SJCRH30 (cell line): ENCODE data around the gene TMED1. TPM values are rescaled to one million over a fixed set of nuclear protein-coding genes. Genes with fewer than 3 reads are reported as not detected.

Experiments used
- DNase-seq, 2 experiments: peaks; one replicate each; pipeline ENCODE4 v3.0.0-alpha.2; 2015 to 2020
- H3K27ac ChIP-seq: fragments of 250-450 bp; sonication (Bioruptor Pico); 2 replicates; pipeline ENCODE4 v1.5.1; 2020; ENCODE audit warnings: mild to moderate bottlenecking, moderate library complexity
- H3K27me3 ChIP-seq: fragments of 250-450 bp; sonication (Bioruptor Pico); 2 replicates; pipeline ENCODE4 v1.5.1; 2020; ENCODE audit warnings: mild to moderate bottlenecking, moderate library complexity
- H3K36me3 ChIP-seq: fragments of 250-450 bp; sonication (Bioruptor Pico); 2 replicates; pipeline ENCODE4 v1.5.1; 2020; ENCODE audit warnings: mild to moderate bottlenecking, moderate library complexity
- H3K4me1 ChIP-seq: fragments of 250-450 bp; sonication (Bioruptor Pico); 2 replicates; pipeline ENCODE4 v1.5.1; 2020; ENCODE audit warnings: mild to moderate bottlenecking, moderate library complexity
- H3K4me3 ChIP-seq: fragments of 250-450 bp; sonication (Bioruptor Pico); 2 replicates; pipeline ENCODE4 v1.5.1; 2020; ENCODE audit warnings: mild to moderate bottlenecking, moderate library complexity
- H3K9me3 ChIP-seq: fragments of 250-450 bp; sonication (Bioruptor Pico); replicated peaks from 2 replicates; pipeline ENCODE4 v1.5.1; 2020; ENCODE audit warnings: mild to moderate bottlenecking, moderate library complexity
- total RNA-seq: library from RNA; depleted of rRNA; stranded (reverse); fragments of >200 nt; shearing (Covaris generic); gene quantifications from 2 replicates; pipeline ENCODE4 v1.2.3, GENCODE V29; 2014

The TMED1 gene
- total RNA-seq, 1 experiment from 2014 or later = 25.2 TPM

DNA sequence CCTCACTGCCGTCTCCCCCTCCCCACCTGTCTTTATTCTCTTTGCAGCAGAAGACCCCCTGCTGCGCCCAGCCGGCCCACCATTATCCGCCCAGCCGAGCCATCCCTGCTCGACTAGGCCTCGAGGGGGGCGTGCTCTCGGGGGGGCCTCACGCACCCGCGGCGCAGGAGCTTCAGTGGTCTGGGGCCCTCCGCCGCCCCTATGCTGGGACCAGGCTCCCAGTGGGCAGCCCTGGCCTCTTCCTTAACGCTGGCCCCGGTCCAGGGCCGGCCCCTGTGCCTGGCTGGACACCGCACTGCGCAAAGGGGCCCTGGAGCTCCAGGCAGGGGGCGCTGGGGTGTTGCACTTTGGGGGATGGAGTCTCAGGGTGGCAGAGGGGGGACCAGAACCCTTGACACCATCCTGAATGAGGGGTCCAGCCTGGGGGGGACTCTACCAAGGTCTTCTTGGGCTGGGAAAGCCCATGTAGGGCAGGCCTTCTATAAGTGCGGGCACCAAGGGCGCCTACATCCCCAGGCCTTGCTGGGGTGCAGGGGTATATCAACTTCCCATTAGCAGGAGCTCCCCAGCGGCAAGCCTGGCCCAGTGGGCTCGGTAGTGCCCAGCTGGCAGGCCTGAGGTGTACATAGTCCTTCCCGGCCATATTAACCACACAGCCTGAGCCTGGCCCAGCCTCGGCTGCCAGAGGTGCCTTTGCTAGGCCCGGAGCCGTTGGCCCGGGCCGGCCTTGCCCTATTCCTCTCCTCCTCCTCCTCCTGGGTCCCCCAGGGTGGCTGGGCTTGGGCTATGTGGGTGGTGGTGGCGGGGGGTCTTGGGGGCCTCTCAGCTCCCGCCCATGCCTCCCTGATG, 4.9 kb downstream of the TMED1 start:
- H3K27ac ChIP-seq = no peak overlapping the region
- no peak overlapping the region for H3K4me3 ChIP-seq
- peaks cover 20% of the 10 kb centered on the region for H3K36me3 ChIP-seq

GRCh38 chr19:10830370-10830769, 5.6 kb downstream of the TMED1 start:
- H3K4me1 ChIP-seq = no peaks in the 10 kb centered on the region
- no peaks in the 10 kb centered on the region for H3K27me3 ChIP-seq
- H3K4me3 ChIP-seq = no peak overlapping the region
- DNase-seq = no peak
- H3K27ac ChIP-seq = no peak overlapping the region
- peaks cover 22% of the 10 kb centered on the region for H3K36me3 ChIP-seq
- no peaks in the 10 kb centered on the region for H3K9me3 ChIP-seq

More for the DNA sequence above, 4.9 kb downstream of the TMED1 start:
- H3K27me3 ChIP-seq = no peaks in the 10 kb centered on the region
- no peak for DNase-seq
- H3K4me1 ChIP-seq = no peaks in the 10 kb centered on the region
- H3K9me3 ChIP-seq = no peaks in the 10 kb centered on the region

DNA sequence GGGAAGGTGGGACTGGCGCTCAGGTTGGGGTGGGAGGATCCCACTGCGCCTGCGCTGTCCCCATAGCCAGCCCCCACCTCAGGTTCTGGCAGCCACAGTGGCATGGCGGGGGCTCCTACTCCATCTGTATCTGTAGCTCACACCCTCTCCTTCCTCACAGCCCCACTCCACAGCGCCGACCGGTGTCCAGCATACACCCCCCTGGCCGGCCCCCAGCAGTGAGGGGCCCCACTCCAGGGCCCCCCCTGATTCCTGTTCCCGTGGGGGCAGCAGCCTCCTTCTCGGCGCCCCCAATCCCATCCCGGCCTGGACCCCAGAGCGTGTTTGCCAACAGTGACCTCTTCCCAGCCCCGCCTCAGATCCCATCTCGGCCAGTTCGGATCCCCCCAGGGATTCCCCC, 6.0 kb downstream of the TMED1 start:
- DNase-seq = no peak
- Histone ChIP-seq H3K27ac (no peak overlapping the region), H3K4me3 (no peak overlapping the region), H3K4me1 (no peaks in the 10 kb centered on the region), H3K9me3 (no peaks in the 10 kb centered on the region), H3K27me3 (no peaks in the 10 kb centered on the region), H3K36me3 (peaks cover 23% of the 10 kb centered on the region)

- H3K9me3 ChIP-seq = no peaks in the 10 kb centered on the region
- no peaks in the 10 kb centered on the region for H3K27me3 ChIP-seq
- H3K36me3 ChIP-seq = peaks cover 28% of the 10 kb centered on the region
- no peaks in the 10 kb centered on the region for H3K4me1 ChIP-seq
- no peak for DNase-seq
- H3K27ac ChIP-seq = no peak overlapping the region
- H3K4me3 ChIP-seq = no peak overlapping the region
Measured at GRCh38 chr19:10828981-10829821, 6.8 kb downstream of the TMED1 start.

DNA sequence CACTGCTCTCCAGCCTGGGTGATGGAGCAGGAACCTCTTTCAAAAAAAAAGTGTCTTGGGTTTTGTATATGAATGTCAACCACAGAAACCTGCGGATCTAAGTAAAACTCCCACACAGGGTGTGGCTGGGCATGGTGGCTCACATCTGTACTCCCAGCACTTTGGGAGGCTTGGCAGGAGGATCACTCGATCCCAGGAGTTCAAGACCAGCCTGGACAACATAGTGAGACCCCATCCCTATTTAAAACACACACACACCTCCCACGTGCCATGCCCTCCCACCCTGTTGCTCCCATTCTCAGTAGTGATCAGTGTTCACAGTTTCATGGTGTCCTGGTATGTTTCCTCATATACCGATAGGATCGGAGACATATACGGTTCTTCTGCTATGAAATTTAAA, 9.2 kb downstream of the TMED1 start:
- H3K9me3 ChIP-seq = no peaks in the 10 kb centered on the region
- H3K4me3 ChIP-seq = no peak overlapping the region
- no peak overlapping the region for H3K27ac ChIP-seq
- H3K36me3 ChIP-seq = peaks cover 16% of the 10 kb centered on the region
- no peaks in the 10 kb centered on the region for H3K27me3 ChIP-seq
- DNase-seq = no peak
- H3K4me1 ChIP-seq = no peaks in the 10 kb centered on the region

DNA sequence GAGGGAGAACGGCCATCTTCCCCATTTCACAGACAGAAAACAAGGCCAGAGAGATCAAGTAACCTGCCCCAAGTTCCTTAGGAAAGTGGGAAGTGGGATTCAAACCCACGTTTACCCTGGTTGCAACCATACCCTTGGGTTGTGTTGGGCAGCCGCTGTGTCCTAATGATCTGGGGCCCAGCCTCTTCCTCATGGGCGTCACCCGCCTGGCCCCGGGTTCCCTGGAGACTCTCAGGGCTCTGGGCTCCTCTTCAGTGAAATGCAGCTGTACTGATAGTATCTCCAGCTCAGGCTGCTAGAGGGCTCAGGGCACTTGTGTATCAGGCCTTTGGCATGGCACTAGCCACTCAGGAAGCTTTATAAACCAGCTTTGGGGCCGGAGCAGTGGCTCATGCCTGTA, 9.8 kb downstream of the TMED1 start:
- DNase-seq = no peak
- H3K4me3 ChIP-seq = no peak overlapping the region
- H3K27me3 ChIP-seq = no peaks in the 10 kb centered on the region
- peaks cover 16% of the 10 kb centered on the region for H3K36me3 ChIP-seq
- H3K27ac ChIP-seq = no peak overlapping the region
- no peaks in the 10 kb centered on the region for H3K4me1 ChIP-seq
- no peaks in the 10 kb centered on the region for H3K9me3 ChIP-seq

DNA sequence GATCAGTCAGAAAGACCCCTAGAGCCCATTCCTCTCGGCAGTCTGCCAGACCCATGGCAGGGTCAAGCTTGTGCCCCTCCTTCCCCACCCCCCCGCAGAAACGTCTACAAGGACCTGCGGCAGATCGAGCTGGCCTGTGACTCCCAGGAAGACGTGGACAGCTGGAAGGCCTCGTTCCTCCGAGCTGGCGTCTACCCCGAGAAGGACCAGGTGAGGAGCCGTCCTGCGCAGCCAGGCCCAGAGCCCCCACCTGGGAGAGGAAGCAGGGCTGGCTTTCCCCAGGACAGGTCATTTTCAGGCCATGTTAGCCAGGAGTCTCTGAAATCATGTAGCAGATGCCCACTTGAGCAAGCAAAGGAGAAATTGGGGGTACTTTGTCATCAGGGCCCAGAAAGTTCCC, 12.3 kb downstream of the TMED1 start:
- Histone ChIP-seq H3K27me3 (no peaks in the 10 kb centered on the region), H3K9me3 (no peaks in the 10 kb centered on the region), H3K36me3 (peaks cover 24% of the 10 kb centered on the region), H3K4me1 (no peaks in the 10 kb centered on the region), H3K4me3 (no peak overlapping the region), H3K27ac (no peak overlapping the region)
- DNase-seq = no peak

DNA sequence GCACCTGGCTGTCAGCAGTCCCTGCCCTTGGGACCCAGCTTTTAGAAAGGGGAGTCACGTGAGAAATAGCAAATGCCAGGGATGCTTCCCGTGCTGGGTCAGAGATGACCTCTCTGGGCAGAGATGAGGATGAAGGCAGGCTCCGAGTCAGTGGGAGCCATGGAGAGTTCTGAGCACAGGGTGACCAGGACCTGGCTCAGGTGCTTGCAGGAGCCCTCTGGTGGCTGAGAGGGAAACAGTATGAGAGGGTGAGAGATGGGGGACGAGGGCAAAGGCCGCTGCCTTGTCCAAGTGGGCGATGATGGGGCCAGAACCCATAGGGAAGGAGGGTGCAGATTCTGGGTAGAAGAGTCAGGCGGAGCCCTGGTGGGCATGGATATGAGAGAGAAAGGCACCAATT, 15.8 kb downstream of the TMED1 start:
- Histone ChIP-seq H3K27me3 (no peaks in the 10 kb centered on the region), H3K4me3 (no peak overlapping the region), H3K9me3 (no peaks in the 10 kb centered on the region), H3K4me1 (no peaks in the 10 kb centered on the region), H3K27ac (no peak overlapping the region), H3K36me3 (peaks cover 17% of the 10 kb centered on the region)
- DNase-seq = no peak

DNA sequence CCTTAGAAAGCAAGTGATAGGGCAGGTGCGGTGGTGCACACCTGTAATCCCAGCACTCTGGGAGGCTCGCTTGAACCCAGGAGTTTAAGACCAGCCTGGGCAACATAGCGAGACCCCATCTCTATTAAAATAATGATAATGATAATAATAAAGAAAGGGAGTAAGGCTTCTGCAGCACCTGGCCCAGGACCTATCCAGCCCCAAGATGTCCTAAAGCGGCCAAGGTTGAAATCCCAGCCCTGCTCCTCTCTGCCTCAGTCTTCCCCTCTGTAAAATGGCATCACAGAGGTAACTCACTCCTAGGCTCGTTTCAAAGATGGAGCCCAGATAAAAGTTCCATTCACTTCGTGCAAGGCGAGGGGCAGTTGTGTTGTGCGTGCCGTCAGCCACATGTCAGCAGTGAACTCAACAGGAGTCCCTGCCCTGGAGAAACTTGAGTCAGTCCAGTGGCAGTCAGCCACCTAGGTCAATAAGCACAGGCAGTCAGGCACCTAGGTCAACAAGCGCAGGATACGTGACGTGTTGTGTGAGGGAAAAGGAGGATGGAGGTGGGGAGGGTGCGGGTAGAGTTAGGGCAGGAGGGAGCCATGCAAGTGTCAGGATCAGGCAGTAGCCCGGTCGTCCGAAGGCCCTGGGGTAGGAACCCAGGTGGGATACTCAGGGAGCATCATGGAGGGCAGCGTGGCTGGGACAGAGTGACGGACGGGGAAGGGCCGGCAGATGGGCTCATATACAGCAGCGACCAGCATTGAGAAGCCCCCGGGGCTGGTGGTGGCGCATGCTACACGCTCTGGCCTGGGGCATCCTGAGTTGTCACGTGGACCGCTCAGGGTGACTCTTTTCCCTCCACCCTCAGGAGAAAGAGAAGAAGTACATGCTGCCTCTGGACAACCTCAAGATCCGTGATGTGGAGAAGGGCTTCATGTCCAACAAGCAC, 16.6 kb downstream of the TMED1 start:
- DNase-seq = no peak
- no peaks in the 10 kb centered on the region for H3K27me3 ChIP-seq
- no peak overlapping the region for H3K4me3 ChIP-seq
- no peak overlapping the region for H3K27ac ChIP-seq
- peaks cover 12% of the 10 kb centered on the region for H3K36me3 ChIP-seq
- H3K4me1 ChIP-seq = no peaks in the 10 kb centered on the region
- no peaks in the 10 kb centered on the region for H3K9me3 ChIP-seq

DNA sequence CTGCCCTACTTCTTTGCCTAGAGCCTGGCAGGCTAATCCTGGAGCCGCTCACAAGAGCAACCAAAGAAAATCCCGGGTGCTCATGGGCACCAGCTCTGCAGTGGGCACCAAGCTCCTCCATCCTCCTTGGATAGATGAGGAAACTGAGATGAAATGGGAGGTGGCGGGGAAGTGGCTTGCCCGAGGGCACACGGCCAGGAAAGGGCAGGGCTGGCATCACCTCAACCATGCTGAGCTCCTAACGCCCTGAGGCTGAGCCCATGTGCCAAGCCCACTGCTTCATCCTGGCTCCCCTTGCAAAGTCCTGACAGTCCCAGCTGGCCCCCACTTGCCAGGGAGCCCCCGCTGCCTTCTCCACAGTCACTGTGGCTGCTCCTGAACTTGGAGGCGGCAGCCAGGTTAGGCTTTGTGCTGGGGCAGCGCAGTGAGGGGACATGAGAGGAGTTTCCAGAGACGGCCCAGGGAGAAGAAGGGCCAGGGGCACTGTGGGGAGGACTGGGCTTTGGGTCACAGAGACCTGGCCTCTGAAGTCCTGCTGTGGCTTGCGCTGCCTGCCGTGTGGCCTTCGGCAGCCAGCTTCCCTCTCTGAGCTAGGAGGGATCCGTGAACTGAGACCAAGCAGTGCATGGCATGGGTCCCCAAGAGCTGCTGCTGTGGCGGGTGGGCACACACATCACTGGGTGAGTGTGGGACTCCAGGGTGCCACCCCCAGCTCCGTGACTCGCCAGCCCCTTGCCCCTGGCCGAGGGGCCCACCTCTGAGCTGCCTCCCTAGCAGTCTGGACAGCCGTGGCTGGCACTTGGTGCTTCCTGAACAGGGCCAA, 17.5 kb downstream of the TMED1 start:
- Histone ChIP-seq H3K4me3 (no peak overlapping the region), H3K9me3 (no peaks in the 10 kb centered on the region), H3K27ac (no peak overlapping the region), H3K36me3 (peaks cover 10% of the 10 kb centered on the region), H3K27me3 (no peaks in the 10 kb centered on the region), H3K4me1 (no peaks in the 10 kb centered on the region)
- DNase-seq = no peak

DNA sequence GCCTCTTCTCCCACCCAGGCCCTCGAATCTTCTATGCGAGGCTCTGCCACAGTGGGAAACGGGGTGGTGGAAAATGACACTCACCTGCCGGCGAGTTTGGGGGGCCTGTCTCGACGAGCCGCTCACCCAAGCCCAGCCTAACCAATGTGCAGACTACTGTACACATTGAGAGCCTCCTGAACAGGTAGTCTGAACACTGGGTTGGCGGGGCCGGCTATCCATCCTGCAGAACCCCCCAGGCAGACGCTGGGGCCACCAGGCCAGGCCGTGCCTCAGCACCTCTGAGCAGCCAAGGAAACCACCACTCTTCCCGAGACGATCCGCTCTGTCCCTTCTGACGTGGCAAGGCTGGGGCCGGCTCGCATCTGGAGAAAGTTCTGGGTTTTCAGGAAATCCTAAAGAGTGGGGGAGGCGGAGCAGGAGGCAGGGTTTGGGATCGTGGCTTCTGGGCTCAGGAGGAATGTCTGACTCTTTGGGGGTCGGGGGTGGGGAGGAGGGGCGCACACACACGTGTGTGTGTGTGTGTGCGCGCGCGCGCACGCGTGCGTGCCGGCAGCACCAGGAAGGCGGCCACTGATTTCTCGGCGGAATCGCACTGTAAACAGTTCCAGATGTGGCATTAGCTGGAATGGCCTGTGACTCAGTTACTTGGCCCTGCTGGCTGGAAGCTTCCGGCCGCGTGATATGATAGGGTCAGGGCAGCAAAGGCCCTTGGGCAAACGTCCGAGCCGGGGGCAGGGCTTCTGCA, 18.5 kb downstream of the TMED1 start:
- no peaks in the 10 kb centered on the region for H3K27me3 ChIP-seq
- H3K9me3 ChIP-seq = no peaks in the 10 kb centered on the region
- no peak overlapping the region for H3K4me3 ChIP-seq
- no peak overlapping the region for H3K27ac ChIP-seq
- peaks cover 10% of the 10 kb centered on the region for H3K36me3 ChIP-seq
- no peaks in the 10 kb centered on the region for H3K4me1 ChIP-seq
- no peak for DNase-seq

- H3K27ac ChIP-seq = no peak overlapping the region
Measured at GRCh38 chr19:10816691-10817090, 19.3 kb downstream of the TMED1 start.

DNA sequence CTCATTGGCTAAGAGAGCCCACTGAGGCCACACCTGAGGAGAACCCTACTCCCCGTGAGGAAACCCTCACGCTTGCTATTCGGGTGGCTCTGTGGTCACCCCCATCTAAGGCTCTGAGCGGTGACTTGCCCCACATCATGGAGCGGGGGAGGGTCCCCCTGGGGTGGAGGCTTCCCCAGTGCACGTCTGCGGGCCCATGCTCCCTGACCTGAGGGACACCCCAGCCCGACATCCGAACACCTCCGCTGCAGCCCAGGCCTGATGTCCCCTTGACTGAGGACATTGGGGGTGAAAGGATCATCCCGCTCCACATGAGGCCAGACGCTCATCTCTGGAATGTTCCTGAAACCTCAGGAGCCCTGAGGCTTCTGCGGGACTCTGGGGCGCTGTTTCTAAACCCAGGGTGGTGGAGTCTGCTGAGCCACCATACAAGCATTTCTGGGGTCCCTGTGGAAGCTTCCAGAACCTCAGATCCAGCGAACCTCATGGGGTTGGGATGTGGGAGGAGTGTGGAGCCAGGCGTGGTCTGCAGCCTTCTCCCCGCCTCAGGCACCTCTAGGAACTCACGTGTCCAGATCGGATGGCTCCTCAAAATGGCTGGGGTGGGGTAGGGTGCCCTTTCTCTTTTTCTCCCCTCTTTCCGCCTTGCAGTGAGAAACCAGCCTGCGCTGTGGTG, 19.9 kb downstream of the TMED1 start:
- Histone ChIP-seq H3K4me3 (no peak overlapping the region), H3K36me3 (peaks cover 7% of the 10 kb centered on the region; the same call in 1 of the 2 replicates), H3K27me3 (no peaks in the 10 kb centered on the region), H3K4me1 (no peaks in the 10 kb centered on the region), H3K27ac (no peak overlapping the region), H3K9me3 (no peaks in the 10 kb centered on the region)
- no peak for DNase-seq

More at GRCh38 chr19:10816691-10817090, 19.3 kb downstream of the TMED1 start:
- Histone ChIP-seq H3K27me3 (no peaks in the 10 kb centered on the region), H3K36me3 (peaks cover 10% of the 10 kb centered on the region), H3K9me3 (no peaks in the 10 kb centered on the region), H3K4me3 (no peak overlapping the region), H3K4me1 (no peaks in the 10 kb centered on the region)
- no peak for DNase-seq
